ENCODE measurements around the gene PEX5.
A peak's percentile ranks its signal among the peaks of the same experiment; 100 is the strongest.
"Not testable (repeated sequence)": the region's sequence is repeated elsewhere in the genome, so short reads cannot be mapped to it uniquely, and the experiment has no call there.

Gene PEX5

DNA sequence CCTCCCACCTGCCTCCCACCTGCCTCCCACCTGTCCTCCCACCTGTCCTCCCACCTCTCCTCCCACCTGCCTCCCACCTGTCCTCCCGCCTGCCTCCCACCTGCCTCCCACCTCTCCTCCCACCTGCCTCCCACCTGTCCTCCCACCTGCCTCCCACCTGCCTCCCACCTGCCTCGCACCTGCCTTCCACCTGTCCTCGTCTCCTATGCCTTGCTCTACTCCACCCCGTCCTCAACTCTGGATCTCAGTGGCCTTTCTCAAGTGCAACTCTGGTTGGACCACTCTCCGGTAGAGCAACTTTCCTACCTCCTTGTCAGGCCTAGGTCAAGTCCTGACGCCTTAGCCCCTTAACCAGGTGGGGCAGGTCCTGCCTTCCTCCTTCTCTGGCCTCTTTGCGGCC, 29.3 kb upstream of the PEX5 start:
- DNase-seq (ENCODE audit: low read depth): no peak

DNA sequence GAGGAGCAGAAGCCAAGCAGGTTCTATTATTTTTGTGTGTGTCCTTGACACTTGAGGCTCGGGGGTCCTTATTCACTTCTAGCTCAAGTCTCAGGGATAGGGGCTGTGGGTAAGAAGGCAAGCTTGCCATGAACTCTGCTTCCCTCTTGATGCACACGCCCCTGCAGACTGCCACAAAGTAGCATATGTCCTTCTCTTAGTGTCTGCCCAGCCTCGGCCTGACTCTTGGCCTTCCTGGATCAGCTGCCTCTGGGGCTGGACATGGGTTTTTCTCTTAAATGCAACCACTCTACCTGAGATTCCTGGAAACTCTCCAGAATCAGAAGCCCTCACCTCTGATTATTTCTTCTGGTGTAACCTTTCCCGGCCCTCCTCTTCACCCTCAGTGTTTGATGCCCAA, 28.2 kb upstream of the PEX5 start:
- DNase-seq (ENCODE audit: low read depth): no peak

DNA sequence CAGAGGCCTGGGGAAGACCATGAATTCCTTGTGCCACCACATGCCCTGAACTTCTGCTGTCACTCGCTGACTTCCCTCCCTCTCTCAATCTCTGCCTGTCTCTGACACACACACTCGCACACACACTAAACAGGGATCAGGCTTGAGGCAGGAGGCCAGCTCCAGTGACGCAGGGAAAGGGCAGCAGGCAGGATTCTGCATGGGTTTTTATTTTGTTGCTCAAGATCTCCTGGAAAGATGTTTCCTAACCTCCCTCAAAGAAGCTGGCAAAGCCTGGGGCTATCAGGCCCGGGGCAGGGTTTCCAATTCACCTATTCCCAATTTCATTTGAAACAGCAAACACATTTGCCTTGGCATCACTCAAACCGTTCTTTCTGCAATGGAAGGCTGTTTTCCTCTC, 27.7 kb upstream of the PEX5 start:
- no peak for DNase-seq (ENCODE audit: low read depth)

DNA sequence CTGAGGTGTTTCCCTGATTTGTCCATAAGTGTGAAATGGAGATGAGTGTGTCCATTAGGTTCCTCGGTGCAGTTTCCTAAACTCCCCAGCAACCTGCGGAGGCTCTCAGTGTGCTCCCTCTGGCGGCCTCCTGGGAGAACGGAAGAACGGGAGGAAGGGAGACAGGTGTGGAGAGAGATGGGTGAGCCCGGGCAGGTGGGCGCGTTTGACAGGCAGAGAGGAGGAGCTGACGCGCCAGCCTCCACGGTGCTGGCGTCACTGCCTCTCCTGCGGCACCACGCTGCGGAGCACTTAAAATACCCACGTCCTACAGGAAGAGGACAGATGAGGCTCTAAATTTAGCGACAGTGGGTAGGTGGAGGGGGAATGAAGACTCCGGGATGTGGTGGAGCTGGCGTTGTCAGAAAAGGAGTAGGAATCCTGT, 26.8 kb upstream of the PEX5 start:
- no peak for DNase-seq (ENCODE audit: low read depth)

DNA sequence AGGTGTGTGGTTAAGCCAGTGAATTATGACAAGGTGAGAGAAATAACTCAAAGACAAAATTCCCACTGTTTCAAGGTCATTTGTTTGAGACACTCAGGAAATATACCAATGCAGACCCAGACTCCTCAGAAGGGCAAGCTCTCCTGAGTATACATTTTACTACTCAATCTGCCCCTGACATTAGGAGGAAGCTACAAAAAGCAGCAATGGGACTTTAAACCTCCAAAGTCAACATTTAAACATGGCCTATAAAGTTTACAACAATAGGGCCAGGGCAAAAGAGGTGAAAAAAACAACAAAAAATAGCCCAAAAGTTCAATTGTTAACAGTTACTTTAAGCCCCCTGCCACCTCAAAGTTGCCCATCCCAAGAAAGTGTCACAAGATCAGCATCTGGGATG, 19.5 kb upstream of the PEX5 start:
- no peak for DNase-seq (ENCODE audit: low read depth)

DNA sequence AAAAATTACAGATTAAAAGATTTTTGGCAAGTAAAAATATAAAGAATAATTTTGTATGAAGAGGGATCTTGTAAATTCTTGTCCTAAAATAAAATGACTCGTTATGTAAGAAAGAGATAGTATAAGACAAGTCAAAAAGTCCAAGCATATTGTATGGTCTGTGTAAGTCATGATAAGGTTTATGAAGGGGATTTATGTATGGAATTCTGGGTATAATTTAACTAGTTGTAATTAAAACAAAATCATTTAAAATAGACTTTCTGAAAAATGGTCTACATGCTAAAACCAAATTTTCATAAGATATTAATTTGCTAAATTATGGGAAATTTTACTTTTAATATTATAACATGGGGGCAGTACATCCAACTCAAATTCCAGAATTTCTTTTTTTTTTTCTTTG, 17.6 kb upstream of the PEX5 start:
- DNase-seq (ENCODE audit: low read depth): no peak

DNA sequence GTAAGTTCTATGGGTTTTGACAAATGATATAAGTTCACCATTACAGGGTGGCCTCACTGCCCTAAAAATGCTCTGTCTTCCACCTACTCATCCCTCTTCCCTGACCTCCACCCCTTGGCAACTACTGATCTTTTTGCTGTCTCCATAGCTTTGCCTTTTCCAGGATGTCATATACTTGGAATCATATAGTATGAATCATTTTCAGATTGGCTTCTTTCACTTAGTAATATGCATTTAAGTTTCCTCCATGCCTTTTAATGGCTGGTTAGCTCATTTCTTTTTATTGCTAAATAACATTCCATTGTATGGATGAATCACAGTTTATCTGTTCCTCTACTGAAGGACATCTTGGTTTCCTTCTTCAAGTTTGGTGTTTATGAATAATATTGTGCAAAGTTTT, 14.0 kb upstream of the PEX5 start:
- no peak for DNase-seq (ENCODE audit: low read depth)

DNA sequence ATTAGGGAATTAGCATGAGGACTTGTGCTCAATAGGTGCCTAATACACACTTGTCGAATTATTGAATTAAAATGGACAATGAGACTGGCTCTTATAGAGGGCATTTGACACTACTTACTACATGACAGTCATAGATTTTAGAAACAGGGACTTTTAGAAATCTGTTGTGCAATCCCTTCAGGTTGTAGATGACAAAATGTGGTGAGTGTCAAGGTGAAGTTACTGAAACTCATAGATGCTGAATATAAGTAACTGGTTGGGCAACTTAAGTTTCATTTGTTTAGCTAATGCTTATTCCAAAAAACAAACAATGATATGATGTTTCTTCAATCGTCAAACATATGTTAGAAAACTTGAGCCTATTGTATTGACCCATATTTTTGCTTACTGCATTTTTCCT, 12.9 kb upstream of the PEX5 start:
- no peak for DNase-seq (ENCODE audit: low read depth)

DNA sequence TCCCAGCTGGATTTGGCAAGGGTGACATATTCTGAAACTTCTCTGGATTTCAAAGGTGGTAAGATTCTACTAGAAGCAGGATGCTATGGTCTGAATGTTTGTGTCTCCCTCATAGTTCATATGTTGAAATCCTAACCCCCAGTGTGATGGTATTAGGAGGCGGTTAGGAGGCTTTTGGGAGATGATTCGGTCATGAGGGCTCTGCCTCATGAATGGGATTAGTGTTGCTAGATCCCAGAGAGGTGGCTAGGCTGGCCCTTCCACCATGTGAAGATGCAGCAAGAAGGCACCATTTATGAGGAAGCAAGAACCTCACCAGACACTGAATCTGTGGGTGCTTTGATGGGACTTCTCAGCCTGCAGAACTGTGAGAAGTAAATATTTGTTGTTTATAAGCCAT, 11.0 kb upstream of the PEX5 start:
- DNase-seq (ENCODE audit: low read depth): no peak

DNA sequence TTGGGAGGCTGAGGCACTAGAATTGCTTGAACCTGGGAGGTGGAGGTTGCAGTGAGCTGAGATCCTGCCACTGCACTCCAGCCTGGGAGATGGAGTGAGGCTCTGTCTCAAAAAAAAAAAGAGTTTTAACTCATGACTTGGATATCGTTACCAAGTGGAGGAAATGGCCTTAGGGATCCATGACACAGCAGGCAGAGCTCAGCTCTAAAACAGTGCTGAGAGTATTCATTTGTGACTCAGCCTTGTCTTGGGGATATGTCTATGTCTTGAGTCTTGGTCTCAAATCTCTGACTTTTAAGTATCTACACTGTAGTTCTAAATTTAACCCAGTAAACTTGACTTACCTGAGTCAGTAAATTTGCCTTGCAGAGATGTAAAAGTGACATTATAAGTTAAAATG, 8.8 kb upstream of the PEX5 start:
- DNase-seq (ENCODE audit: low read depth): no peak

DNA sequence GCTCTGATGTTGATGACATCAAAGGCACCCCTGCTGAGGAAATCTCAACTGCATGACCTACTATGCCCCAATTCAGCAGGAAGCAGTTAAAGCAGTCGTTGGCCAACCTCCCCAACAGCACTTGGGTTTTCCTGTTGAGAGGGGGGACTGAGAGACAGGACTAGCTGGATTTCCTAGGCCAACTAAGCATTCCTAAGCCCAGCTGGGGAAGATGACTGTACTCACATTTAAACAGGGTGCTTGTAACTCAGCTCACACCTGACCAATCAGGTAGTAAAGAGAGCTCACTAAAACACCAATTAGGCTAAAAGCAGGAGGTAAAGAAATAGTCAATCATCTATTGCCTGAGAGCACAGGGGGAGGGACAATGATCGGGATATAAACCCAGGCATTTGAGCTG, 3.4 kb upstream of the PEX5 start:
- not testable (repeated sequence) for DNase-seq (ENCODE audit: low read depth)

DNA sequence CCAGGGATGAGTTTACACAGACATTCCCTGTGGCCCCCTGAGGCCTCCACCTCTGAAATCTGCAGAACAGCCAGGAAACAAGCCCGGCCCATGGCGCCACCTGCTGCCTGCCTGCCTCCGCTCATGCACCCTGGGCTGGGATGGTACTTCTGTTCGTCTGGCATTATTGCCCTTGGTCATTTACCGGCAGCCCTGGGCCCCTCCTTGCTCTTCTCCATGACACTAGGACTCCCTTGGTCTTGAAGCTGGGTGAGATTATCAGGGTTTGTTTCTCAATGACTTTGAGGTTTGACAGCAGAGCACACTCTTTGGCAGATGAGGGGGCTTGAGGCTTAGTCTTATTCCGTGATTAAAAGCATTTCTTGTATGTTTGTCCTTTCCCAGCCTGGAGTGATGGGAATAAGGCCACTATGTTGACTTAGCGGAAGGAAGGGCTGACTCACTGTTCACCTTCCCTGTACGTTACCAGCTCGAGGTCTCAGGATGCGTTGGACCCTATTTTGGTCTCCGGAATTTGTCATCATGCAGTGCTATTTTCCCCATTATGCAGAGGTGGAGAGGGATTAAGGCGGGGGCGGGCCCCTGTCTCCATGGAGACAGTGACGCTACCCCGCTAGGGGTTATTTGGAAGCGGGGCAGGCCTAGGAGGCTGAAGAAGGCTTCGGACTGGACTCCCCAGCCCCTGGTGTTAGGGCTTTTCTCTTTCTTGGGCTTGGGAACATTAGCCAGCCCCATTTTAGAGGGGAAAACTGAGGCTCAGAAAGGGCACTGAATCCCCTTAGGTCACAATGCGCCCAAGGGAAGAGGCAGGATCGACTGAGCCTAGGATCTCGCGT, 706 bp upstream of the PEX5 start:
- DNase-seq (ENCODE audit: low read depth): peak; percentile 39

DNA sequence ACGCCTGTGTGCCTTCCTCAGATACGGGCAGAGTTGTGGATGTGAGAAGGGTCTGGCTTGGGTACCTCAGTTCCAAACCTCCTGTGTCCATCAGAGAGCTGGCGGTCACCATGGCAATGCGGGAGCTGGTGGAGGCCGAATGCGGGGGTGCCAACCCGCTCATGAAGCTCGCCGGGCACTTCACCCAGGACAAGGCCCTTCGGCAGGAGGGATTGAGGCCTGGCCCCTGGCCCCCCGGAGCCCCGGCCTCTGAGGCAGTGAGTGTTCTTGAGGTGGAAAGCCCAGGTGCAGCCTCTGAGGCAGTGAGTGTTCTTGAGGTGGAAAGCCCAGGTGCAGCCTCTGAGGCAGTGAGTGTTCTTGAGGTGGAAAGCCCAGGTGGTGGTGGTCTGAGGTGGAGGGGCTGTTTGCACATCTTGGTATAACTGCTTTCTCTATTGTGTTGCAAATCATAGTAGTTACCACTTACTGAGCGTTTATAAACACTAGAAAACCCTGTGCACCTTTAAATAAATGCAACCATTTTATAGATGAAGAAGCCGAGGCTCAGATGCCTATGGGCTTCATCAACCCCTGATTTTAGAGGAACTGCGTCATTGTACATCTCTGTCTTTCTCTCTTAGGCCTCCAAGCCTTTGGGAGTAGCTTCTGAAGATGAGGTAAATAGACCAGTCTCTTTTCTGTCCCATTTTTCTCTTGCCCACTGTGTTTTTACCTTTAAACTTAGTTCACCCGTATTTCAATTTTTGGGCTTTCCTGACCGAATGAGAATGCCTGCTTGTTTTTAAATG, 976 bp downstream of the PEX5 start:
- no peak for DNase-seq (ENCODE audit: low read depth)

DNA sequence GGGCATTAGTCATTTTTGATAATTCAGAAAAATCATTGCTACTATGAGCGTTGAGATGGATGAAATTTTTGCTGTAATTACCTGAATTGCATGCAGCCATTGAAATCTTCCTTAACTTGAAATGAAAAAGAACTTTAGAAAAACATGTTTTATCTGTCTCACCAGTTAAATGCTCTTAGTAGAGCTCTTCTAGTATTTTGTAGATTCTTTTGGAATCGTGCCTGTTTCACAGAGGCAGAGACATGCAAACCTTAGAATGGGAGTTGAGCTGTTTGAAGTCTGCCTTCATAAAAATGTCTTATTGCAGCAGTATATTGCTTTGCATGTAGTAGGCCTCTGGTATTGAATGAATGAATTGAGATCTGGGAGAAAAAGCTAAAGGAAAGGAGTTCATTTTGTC, 4.2 kb downstream of the PEX5 start:
- DNase-seq (ENCODE audit: low read depth): no peak

DNA sequence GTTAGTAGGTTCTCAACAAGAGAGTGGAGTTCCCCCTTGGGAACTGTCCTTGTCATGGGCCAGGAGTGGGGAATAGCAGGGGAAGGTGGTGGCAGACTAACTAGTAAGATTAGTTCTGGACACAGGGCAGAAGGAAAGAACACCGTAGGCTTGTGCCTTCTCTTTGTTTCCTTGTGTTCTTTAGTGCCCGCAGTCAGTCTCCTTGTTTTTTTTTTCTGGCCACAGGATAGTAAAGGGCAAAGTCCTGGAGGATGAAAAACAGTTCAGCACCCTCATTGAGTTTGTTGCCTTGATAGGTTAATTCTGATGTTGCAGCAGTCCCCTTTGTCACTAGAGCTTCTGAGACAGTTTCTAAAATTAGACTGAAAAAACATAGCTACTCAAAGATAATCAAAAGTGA, 8.4 kb downstream of the PEX5 start:
- DNase-seq (ENCODE audit: low read depth): no peak

DNA sequence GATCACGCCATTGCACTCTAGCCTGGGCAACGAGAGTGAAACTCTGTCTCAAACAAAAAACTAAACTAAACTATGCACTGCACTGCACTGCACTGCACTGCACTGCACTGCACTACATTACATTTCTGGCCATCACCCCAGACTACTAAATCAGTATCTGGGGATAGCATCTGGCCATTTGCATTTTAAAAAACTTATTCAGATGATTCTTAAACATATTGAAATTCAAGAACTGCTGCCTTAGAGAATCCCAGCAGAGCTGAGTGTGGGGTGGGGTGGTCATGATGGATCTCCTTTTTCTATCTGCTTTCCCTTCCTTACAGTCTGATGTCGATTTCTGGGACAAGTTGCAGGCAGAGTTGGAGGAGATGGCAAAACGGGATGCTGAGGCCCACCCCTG, 13.6 kb downstream of the PEX5 start:
- DNase-seq (ENCODE audit: low read depth): no peak

DNA sequence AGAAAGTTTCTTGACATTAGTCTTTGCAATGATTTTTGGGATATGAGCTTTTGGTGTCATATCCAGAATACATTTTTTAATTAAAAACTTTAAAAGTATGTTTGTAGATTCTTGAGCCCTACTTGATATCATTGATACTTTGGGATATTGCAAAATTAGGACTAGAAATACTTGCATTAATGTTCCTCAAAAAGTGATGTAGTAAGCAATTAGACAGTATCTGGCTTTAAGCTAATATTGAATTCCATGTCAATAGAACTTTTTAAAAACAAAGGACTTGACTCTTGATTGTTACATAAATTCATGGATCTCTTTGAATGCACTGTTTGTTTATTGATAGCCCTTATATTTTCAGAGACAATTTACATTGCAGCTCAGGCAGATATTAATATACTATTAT, 15.6 kb downstream of the PEX5 start:
- DNase-seq (ENCODE audit: low read depth): no peak

DNA sequence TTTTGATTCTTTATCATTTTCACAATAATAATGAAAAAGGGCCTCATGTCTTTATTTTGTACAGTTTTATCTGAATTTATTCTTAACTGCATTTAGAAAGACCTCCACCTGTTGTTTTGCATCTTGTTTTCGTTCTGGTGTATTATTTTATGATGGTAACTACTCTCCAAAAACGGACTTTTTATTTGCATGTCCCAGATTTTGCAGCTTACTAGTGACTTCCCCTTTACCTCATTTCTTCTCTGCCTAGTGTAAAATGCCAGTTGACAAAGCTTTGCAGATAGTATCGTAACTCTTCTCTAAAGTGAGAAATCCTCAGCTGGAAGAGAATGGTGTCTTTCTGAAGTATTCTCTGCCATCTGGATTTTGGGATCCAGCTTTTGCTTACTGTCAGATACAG, 17.2 kb downstream of the PEX5 start:
- DNase-seq (ENCODE audit: low read depth): no peak

DNA sequence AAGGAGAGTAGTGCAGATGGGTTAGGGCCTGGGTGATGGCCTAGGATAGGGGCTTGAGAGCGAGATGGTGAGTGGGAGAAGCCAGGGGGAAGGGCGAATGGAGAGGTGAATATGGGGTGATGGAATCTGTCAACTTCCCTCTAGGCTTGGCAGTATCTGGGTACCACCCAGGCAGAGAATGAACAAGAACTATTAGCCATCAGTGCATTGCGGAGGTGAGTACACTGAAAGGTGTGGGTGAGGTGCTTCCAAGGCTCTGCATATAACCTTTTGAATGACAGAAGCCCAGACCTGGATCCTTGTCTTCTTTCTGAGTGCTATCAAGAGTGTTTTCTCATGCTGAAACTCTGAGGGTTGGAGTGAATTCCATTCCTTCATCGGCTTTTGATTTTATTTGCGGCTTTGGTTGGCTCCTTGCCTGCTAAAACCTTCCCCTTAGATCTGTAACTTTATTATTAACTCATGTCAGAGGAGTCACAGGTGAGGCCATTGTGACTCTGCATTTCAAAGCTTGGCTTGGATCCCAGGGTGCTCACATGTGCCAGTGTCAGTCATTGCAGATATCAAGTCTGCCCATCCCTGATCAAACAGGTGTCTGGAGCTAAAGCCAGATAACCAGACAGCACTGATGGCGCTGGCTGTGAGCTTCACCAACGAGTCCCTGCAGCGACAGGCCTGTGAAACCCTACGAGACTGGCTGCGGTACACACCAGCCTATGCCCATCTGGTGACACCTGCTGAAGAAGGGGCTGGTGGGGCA, 18.6 kb downstream of the PEX5 start:
- DNase-seq (ENCODE audit: low read depth): no peak

DNA sequence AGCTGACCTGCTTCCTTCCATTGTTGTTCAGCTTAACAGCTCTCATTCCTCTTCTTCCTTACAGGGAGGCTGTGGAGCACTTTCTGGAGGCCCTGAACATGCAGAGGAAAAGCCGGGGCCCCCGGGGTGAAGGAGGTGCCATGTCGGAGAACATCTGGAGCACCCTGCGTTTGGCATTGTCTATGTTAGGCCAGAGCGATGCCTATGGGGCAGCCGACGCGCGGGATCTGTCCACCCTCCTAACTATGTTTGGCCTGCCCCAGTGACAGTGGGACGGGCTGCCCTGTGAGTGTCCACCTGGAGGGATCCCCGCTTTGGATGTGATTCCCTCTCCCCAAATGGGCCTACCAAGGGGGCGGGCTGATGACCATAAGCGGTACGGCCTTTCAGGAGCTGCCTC, 20.5 kb downstream of the PEX5 start:
- no peak for DNase-seq (ENCODE audit: low read depth)

DNA sequence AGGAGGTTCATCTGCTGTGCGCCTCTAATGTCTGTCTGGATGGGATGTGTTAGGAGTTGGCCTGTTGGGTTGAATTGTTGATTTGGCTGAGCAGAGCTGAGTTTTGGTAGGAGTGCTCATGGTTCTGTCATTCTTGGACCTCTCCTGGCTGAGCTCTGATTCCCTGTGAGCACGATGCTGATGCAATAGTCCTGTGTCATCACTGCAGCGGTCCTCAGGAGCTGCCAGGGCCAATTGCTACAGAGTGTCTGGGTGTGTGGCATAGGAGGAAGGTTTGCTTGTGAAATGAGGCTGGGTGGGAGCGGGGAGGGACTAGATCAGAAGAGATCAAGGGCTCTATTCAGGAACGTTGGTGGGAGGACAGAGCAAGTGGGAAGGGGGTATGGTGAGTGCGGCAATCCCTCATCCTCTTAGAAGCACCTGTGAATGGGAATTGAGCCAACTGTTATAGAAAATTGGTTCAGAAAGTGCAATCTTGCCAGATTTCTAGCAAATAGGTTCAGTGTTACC, 21.2 kb downstream of the PEX5 start:
- no peak for DNase-seq (ENCODE audit: low read depth)

DNA sequence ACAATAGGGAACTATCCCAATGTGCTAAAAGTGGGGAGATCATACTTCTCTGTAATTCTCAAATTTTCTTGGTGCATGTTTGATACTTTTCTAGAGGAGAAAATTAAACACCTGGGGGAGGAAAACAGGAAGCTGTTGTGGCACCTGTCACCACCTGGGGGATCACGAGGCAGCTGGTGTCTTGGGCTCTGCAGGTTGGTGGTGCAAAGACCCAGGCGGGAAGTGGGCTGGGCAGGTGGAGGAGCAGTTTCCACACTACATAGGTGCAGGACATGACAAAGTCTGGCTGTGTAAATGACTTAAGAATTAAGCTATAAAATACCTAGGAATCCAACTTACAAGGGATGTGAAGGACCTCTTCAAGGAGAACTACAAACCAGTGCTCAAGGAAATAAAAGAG, 23.2 kb downstream of the PEX5 start:
- DNase-seq (ENCODE audit: low read depth): no peak

DNA sequence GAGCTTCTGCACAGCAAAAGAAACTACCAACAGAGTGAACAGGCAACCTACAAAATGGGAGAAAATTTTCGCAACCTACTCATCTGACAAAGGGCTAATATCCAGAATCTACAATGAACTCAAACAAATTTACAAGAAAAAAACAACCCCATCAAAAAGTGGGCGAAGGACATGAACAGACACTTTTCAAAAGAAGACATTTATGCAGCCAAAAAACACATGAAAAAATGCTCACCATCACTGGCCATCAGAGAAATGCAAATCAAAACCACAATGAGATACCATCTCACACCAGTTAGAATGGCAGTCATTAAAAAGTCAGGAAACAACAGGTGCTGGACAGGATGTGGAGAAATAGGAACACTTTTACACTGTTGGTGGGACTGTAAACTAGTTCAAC, 24.3 kb downstream of the PEX5 start:
- DNase-seq (ENCODE audit: low read depth): not testable (repeated sequence)
